Measurements from ENCODE around the gene RAP1B. TPM values are rescaled to one million over a fixed set of nuclear protein-coding genes. Genes with fewer than 3 reads are reported as not detected.
A peak's percentile ranks its signal among the peaks of the same experiment; 100 is the strongest.

Gene RAP1B
- total RNA-seq, 2 experiments from 2014 or later, result 256 to 268 TPM

DNA sequence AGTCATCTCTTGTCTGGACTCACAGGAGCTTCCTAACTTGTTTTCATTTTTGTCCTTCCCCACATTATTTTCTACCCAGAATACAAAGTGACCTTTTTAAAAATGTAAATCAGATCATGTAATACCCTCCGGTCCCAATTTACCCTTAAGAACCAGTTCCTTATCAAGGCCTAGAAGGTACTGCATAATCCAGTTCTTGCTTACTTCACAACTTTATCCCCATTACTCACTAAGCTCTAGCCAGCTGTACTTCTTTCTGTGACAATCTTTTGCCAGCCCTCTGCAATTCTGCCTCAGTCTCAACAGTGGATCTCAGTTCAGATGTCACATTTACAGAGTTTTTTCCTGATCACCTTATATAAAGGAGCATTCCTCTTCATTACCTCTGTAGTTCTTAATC lies 11.6 kb downstream of the RAP1B start:
- Mint-ChIP-seq H3K27me3 (ENCODE audit: low read depth) (no peaks in the 10 kb centered on the region), H3K36me3 (ENCODE audit: low read depth) (peaks cover 85% of the 10 kb centered on the region), H3K4me3 (no peak overlapping the region), H3K27ac (peak overlapping the region; percentile 37), H3K9me3 (ENCODE audit: insufficient read depth) (peaks cover 18% of the 10 kb centered on the region), H3K4me1 (ENCODE audit: low read depth) (peaks cover 78% of the 10 kb centered on the region)
- ATAC-seq, result no peak
- CTCF ChIA-PET, result interaction anchor here (1.3 kb wide), 1 partner anchor 36 kb away, joined by 3 read pairs; no protein-coding TSS in a partner anchor
- no peak for DNase-seq
- POLR2A ChIA-PET, result interaction anchor here (1.4 to 2.2 kb wide), 2 partner anchors 10 to 15 kb away, joined by 4 to 12 read pairs; no protein-coding TSS in a partner anchor

DNA sequence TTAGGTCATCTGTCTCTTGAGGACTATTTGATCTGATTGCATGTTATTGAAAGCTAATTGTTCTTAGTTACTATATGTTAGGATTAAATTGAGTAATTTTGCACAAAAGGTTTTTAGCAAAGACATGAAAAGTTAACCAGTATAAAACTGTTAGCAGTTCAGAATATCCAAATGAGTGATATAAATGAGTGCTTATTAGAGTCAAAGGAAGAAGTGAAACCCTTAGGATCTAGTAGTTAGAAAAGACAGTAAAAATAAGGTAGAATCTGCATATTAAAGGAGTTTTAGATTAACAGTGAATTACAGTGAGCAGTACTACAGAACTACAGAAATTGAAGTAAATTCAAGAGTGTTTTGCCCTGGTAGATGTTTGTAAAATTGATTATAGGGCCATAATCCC lies 12.4 kb downstream of the RAP1B start:
- H3K4me3 Mint-ChIP-seq, result no peak overlapping the region
- H3K27ac Mint-ChIP-seq, result no peak overlapping the region

DNA sequence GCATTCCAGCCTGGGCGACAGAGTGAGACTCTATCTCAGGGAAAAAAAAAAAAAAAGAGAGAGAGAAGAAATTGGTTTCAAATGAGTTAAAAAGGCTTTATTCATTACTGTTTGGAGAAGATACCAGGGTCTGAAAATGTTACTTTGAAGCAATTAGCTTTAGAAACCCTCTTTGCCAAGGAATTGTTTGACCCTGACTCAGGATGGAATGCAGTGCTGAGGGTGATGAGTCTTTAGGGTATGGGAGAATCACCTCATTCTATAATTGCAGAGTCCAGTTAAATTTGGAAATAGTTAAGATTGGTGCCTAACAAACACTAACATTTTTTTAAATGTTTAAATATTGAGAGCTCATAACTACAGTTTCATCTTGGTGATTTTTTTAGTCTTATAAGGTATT lies 13.3 kb downstream of the RAP1B start:
- ATAC-seq (no peak), DNase-seq (no peak)
- Mint-ChIP-seq H3K27me3 (ENCODE audit: low read depth) (no peaks in the 10 kb centered on the region), H3K9me3 (ENCODE audit: insufficient read depth) (peaks cover 30% of the 10 kb centered on the region), H3K36me3 (ENCODE audit: low read depth) (peaks cover 85% of the 10 kb centered on the region), H3K27ac (no peak overlapping the region), H3K4me3 (no peak overlapping the region), H3K4me1 (ENCODE audit: low read depth) (peaks cover 75% of the 10 kb centered on the region)
- ChIA-PET CTCF (no interaction called here), POLR2A (interaction anchor here (1.0 to 1.2 kb wide), 2 partner anchors 8 to 15 kb away, joined by 3 to 4 read pairs; no protein-coding TSS in a partner anchor)

More for the DNA sequence above, 12.4 kb downstream of the RAP1B start:
- POLR2A ChIA-PET, result no interaction called here
- Mint-ChIP-seq H3K36me3 (ENCODE audit: low read depth) (peaks cover 87% of the 10 kb centered on the region), H3K4me1 (ENCODE audit: low read depth) (peaks cover 79% of the 10 kb centered on the region), H3K27me3 (ENCODE audit: low read depth) (no peaks in the 10 kb centered on the region), H3K9me3 (ENCODE audit: insufficient read depth) (peaks cover 26% of the 10 kb centered on the region)
- CTCF ChIA-PET, result no interaction called here
- DNase-seq (no peak), ATAC-seq (no peak)

DNA sequence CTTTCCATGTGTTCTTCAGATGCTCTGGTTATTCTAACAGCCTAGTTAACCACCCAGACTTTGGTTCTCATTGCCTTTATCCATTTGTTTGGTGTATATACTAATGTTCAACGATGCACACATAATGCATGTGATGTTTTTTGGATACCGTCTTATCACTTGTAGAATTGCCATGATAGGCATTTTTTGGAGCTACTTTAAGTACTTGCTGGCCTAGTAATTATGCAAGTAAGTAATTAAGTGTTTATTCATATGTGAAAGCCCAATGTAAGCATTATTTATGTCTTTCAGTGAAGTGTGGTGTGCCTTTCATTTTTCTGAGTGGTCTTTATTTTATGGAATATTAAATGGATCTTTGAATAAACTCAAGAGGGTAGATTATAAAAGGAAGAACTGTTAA lies 14.2 kb downstream of the RAP1B start:
- ATAC-seq, result no peak
- CTCF ChIA-PET, result interaction anchor here (1.8 kb wide), 1 partner anchor 9 kb away, joined by 6 read pairs; no protein-coding TSS in a partner anchor
- H3K4me1 Mint-ChIP-seq (ENCODE audit: low read depth), result peaks cover 75% of the 10 kb centered on the region
- H3K36me3 Mint-ChIP-seq (ENCODE audit: low read depth), result peaks cover 87% of the 10 kb centered on the region
- POLR2A ChIA-PET, result interaction anchor here (1.0 to 1.2 kb wide), 2 partner anchors 9 to 14 kb away, joined by 3 to 4 read pairs; no protein-coding TSS in a partner anchor
- no peak for DNase-seq
- no peak overlapping the region for H3K27ac Mint-ChIP-seq
- no peaks in the 10 kb centered on the region for H3K27me3 Mint-ChIP-seq (ENCODE audit: low read depth)
- no peak overlapping the region for H3K4me3 Mint-ChIP-seq
- H3K9me3 Mint-ChIP-seq (ENCODE audit: insufficient read depth), result peaks cover 30% of the 10 kb centered on the region

DNA sequence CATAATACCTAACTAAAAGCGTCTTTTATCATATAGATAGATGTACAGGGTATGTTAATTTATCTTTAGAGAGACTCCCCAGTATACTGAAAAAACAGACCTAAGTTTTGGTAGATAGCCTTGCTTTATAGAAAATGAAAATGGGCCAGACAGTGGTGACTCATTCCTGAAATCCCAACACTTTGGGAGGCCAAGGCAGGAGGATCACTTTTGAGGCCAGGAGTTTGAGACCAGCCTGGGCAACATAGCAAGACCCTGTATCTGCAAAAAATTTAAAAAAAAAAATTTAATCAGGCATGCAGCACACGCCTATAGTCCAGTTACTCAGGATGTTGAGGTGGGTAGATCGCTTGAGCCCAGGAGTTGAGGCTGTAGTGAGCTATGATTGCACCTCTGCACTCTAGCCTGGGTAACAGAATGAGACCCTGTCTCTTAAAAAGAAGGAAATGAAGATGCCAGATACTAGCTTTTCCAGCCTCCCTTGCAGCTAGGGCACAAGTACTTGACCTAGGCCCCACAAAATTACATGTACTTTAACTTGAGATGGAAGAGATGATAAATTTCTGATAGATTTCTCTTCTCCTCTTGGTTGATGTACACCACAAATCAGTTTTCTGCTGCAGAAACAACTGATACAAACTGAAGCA lies 17.1 kb downstream of the RAP1B start:
- ChIA-PET POLR2A (interaction anchor here (0.6 to 1.4 kb wide), 2 partner anchors 15 to 102 kb away, joined by 3 to 4 read pairs; no protein-coding TSS in a partner anchor), CTCF (no interaction called here)
- Mint-ChIP-seq H3K9me3 (ENCODE audit: insufficient read depth) (peaks cover 30% of the 10 kb centered on the region), H3K4me1 (ENCODE audit: low read depth) (peaks cover 74% of the 10 kb centered on the region), H3K27me3 (ENCODE audit: low read depth) (no peaks in the 10 kb centered on the region), H3K27ac (no peak overlapping the region), H3K4me3 (no peak overlapping the region), H3K36me3 (ENCODE audit: low read depth) (peaks cover 84% of the 10 kb centered on the region)
- ATAC-seq (no peak), DNase-seq (no peak)

DNA sequence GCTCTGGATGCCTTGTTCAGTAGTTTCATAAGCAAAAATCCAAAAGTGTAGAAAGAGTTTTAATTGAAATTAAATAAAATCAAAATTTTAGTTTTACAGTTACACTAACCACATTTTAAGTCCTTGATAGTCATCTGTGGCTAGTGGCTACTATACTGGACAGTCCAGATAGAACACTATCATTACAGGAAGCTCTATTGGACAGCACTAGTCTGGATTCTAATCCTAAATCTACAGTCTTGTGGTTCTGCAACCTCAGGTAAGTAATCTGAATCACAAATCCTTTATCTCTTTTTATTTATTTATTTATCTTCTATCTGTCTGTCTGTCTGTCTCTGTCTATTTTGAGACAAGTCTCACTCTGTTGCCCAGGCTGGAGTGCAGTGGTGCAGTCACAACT lies 18.0 kb downstream of the RAP1B start:
- Mint-ChIP-seq H3K27me3 (ENCODE audit: low read depth) (no peaks in the 10 kb centered on the region), H3K27ac (peak overlapping the region; percentile 46), H3K4me1 (ENCODE audit: low read depth) (peaks cover 75% of the 10 kb centered on the region), H3K4me3 (no peak overlapping the region), H3K36me3 (ENCODE audit: low read depth) (peaks cover 78% of the 10 kb centered on the region), H3K9me3 (ENCODE audit: insufficient read depth) (peaks cover 30% of the 10 kb centered on the region)
- DNase-seq (no peak), ATAC-seq (peak; percentile 18)
- ChIA-PET CTCF (interaction anchor here (1.1 kb wide), 1 partner anchor 20 kb away, joined by 3 read pairs; no protein-coding TSS in a partner anchor), POLR2A (interaction anchor here (0.7 to 1.7 kb wide), 4 partner anchors 9 to 16 kb away, joined by 3 to 4 read pairs (median 4); no protein-coding TSS in a partner anchor)

DNA sequence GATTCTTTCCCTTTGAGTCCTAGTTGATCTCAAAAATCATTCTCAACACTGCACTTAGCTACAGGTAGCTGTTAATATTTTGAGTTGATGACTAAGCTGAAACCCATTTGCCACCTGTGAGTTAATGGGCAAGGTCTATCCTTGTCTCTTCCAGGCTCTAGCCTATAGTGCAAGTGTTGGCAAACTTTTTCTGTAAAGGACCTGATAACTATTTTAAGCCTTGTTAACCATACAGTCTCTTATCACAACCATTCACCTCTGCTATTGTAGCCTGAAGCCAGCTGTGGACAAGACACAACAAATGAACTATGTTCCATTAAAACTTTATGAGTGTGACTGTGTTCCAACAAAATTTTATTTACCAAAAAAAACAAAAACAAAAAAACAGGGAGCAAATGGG lies 19.4 kb downstream of the RAP1B start:
- Mint-ChIP-seq H3K9me3 (ENCODE audit: insufficient read depth) (peaks cover 28% of the 10 kb centered on the region), H3K4me1 (ENCODE audit: low read depth) (peaks cover 83% of the 10 kb centered on the region), H3K36me3 (ENCODE audit: low read depth) (peaks cover 76% of the 10 kb centered on the region), H3K27ac (no peak overlapping the region), H3K4me3 (no peak overlapping the region), H3K27me3 (ENCODE audit: low read depth) (no peaks in the 10 kb centered on the region)
- no peak for DNase-seq
- ChIA-PET CTCF (no interaction called here), POLR2A (interaction anchor here (0.6 to 1.7 kb wide), 4 partner anchors 11 to 78 kb away, joined by 3 read pairs; partner anchors contain the start of gene RAP1B)
- no peak for ATAC-seq

DNA sequence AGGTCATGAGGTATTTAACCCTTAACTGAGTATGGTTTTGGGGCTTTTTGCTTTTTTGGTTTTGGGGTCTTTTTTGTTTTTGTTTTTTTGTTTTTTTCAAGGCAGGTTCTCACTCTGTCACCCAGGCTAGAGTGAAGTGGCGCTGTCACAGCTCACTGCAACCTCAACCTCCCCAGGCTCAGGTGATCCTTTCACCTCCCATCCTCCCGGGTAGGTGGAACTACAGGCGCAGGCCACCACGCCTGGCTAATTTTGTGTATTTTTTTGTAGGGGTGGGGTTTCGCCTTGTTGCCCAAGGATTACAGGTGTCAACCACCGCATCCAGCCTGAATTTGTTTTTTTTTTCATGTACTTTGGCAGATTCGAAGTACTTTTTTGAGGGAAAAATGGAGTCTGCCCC lies 19.9 kb downstream of the RAP1B start:
- Mint-ChIP-seq H3K36me3 (ENCODE audit: low read depth) (peaks cover 73% of the 10 kb centered on the region), H3K4me1 (ENCODE audit: low read depth) (peaks cover 81% of the 10 kb centered on the region), H3K27ac (no peak overlapping the region), H3K4me3 (no peak overlapping the region), H3K27me3 (ENCODE audit: low read depth) (no peaks in the 10 kb centered on the region), H3K9me3 (ENCODE audit: insufficient read depth) (peaks cover 26% of the 10 kb centered on the region)
- ChIA-PET POLR2A (interaction anchor here (0.6 kb wide), 1 partner anchor 77 kb away, joined by 3 read pairs; no protein-coding TSS in a partner anchor), CTCF (no interaction called here)
- DNase-seq (no peak), ATAC-seq (no peak)

DNA sequence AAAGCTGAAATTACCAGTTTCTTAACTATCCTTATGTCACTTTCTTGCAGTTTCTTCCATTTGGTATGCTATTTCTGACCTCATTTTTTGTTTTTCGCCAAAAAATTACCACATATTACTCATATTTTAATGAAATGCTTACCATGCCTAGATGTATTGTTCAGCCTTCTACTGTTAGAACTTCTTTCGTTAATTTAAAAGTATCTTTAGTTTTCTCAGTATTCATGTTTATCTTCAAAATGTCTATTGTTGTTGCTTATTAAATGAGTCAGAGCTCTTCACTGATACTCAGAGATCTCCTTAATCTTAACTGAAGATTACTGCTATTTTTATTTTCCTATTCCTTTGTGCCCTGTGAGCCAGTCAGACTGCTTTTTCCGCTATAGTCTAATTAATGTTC lies 20.5 kb downstream of the RAP1B start:
- Mint-ChIP-seq H3K27ac (peak overlapping the region; percentile 1), H3K27me3 (ENCODE audit: low read depth) (no peaks in the 10 kb centered on the region), H3K4me1 (ENCODE audit: low read depth) (peaks cover 81% of the 10 kb centered on the region), H3K9me3 (ENCODE audit: insufficient read depth) (peaks cover 21% of the 10 kb centered on the region), H3K36me3 (ENCODE audit: low read depth) (peaks cover 73% of the 10 kb centered on the region), H3K4me3 (no peak overlapping the region)
- ATAC-seq (no peak), DNase-seq (no peak)
- POLR2A ChIA-PET, result no interaction called here
- CTCF ChIA-PET, result no interaction called here

DNA sequence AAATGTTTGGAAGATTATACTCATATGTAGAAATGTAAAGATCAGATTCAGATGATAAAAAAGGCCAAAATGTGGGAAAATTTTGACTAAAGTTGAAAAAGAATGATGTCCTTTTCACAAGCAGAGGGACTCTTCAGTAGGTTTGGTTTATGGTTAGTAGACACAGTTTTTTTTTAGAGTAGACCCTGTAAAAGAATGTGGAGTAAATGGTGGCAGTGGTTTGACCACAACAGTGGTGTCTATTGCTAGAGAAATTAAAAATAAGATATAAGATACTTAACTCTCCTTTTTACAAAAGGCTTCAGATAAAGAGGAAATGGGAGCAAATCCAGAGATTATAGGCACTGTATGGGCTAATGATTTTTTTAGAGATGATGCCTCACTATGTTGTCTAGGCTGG lies 21.8 kb downstream of the RAP1B start:
- DNase-seq (no peak), ATAC-seq (peak; percentile 13)
- Mint-ChIP-seq H3K4me3 (no peak overlapping the region), H3K27ac (no peak overlapping the region), H3K4me1 (ENCODE audit: low read depth) (peaks cover 75% of the 10 kb centered on the region), H3K9me3 (ENCODE audit: insufficient read depth) (peaks cover 10% of the 10 kb centered on the region), H3K27me3 (ENCODE audit: low read depth) (no peaks in the 10 kb centered on the region), H3K36me3 (ENCODE audit: low read depth) (peaks cover 67% of the 10 kb centered on the region)
- ChIA-PET CTCF (interaction anchor here (0.6 kb wide), 1 partner anchor 274 kb away, joined by 3 read pairs; no protein-coding TSS in a partner anchor), POLR2A (no interaction called here)

DNA sequence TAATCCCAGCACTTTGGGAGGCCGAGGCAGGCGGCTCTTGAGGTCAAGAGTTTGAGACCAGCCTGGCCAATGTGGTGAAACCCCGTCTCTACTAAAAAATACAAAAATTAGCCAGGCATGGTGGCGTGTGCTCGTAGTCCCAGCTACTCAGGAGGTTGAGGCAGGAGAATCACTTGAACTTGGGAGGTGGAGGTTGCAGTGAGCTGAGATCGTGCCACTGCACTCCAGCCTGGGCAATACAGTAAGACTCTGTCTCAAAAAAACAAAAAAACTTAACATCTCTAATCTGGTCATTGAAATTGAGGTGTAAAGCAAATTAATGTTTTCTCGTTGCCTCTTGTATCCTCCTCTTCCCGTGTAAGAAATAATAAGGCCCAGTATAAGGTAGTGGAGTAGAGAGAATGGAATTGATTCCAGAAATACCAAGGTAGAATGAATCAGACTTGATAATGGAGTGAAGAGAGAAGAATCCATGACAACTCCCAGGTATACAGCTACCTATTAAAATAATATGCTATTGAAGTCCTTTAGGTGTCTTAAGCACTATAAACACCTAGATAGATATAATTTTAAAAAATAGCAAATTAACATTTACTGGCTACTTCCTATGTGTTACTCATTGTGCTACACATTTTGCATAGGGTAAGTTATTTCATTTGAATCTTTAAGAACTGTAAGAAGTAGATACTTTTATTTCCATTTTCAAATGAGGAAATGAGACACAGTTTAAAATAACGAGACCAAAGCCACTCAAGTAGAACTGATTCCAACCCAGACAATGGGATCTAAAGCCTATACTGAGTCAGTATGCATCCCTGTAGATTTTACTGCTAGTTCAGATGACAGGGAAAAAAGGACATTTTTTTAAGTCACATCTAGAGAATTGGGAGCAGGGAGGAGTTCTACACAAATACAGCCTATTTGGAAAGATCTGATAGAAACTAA lies 23.2 kb downstream of the RAP1B start:
- ATAC-seq, result no peak
- Mint-ChIP-seq H3K9me3 (ENCODE audit: insufficient read depth) (no peaks in the 10 kb centered on the region), H3K27ac (no peak overlapping the region), H3K27me3 (ENCODE audit: low read depth) (no peaks in the 10 kb centered on the region), H3K4me3 (no peak overlapping the region), H3K36me3 (ENCODE audit: low read depth) (peaks cover 61% of the 10 kb centered on the region), H3K4me1 (ENCODE audit: low read depth) (peaks cover 78% of the 10 kb centered on the region)
- DNase-seq, result no peak
- POLR2A ChIA-PET, result no interaction called here
- CTCF ChIA-PET, result no interaction called here

All from activated CD8-positive, alpha-beta T cell treated with anti-CD3 and anti-CD28 coated beads, Interleukin-2, amount 10 ng/mL, durations not matched to agents 7 days and 5 days (primary cell).